Mesothelial cell of epicardium (in vitro differentiated cells): Measurements from ENCODE around the gene C16orf86. TPM values are rescaled to one million over a fixed set of nuclear protein-coding genes. Genes with fewer than 3 reads are reported as not detected.
"Not testable (repeated sequence)": the region's sequence is repeated elsewhere in the genome, so short reads cannot be mapped to it uniquely, and the experiment has no call there.

ENCODE experiments used
- DNase-seq, 2 experiments: peaks; one replicate each; pipeline ENCODE4 v3.0.0; 2021; ENCODE audit warnings: low spot score in 2 of 2; ENCODE audit not compliant: unreplicated experiment in 2 of 2
- H3K27ac Mint-ChIP-seq: 2 replicates; pipeline ENCODE4 v1.8.0; 2021; ENCODE audit warnings: mixed read lengths
- H3K27me3 Mint-ChIP-seq: 2 replicates; pipeline ENCODE4 v1.8.0; 2021; ENCODE audit warnings: low read depth, mixed read lengths
- H3K36me3 Mint-ChIP-seq: 2 replicates; pipeline ENCODE4 v1.8.0; 2021; ENCODE audit warnings: mixed read lengths
- H3K4me1 Mint-ChIP-seq: 2 replicates; pipeline ENCODE4 v1.8.0; 2021; ENCODE audit warnings: mixed read lengths
- H3K4me3 Mint-ChIP-seq: 2 replicates; pipeline ENCODE4 v1.8.0; 2021; ENCODE audit warnings: mild to moderate bottlenecking, moderate library complexity, mixed read lengths
- H3K9me3 Mint-ChIP-seq: 2 replicates; pipeline ENCODE4 v1.8.0; 2021; ENCODE audit warnings: mixed read lengths
- CTCF ChIP-seq: fragments of 200-600 bp; sonication (generic); IDR thresholded peaks from one replicate; pipeline ENCODE4 v1.5.0; 2021; ENCODE audit warnings: antibody characterized with exemption; ENCODE audit not compliant: unreplicated experiment
- total RNA-seq: library from RNA; stranded (reverse); gene quantifications from 3 replicates; pipeline ENCODE4 v1.2.1, GENCODE V29; 2021

Gene C16orf86
- total RNA-seq, 1 donor from 2014 or later: 1.8 TPM

- Mint-ChIP-seq H3K4me1 (peaks cover 3% of the 10 kb centered on the region), H3K27ac (no peak overlapping the region), H3K27me3 (no peaks in the 10 kb centered on the region), H3K9me3 (no peaks in the 10 kb centered on the region), H3K36me3 (peaks cover 21% of the 10 kb centered on the region), H3K4me3 (no peak overlapping the region)
- DNase-seq: no peak
- TF ChIP-seq CTCF: no peak
Observed at GRCh38 chr16:67679935-67680897, 13.6 kb downstream of the C16orf86 start.

- DNase-seq: no peak
- Mint-ChIP-seq H3K27ac (no peak overlapping the region), H3K9me3 (no peaks in the 10 kb centered on the region), H3K4me1 (no peaks in the 10 kb centered on the region), H3K27me3 (no peaks in the 10 kb centered on the region), H3K4me3 (no peak overlapping the region), H3K36me3 (peaks cover 20% of the 10 kb centered on the region)
- no peak for TF ChIP-seq CTCF
Observed at GRCh38 chr16:67683767-67684166, 17.2 kb downstream of the C16orf86 start.

- H3K27ac Mint-ChIP-seq: no peak overlapping the region
- H3K4me1 Mint-ChIP-seq: no peaks in the 10 kb centered on the region
- H3K36me3 Mint-ChIP-seq: peaks cover 25% of the 10 kb centered on the region
- TF ChIP-seq CTCF: no peak
- H3K4me3 Mint-ChIP-seq: no peak overlapping the region
- DNase-seq: no peak
- no peaks in the 10 kb centered on the region for H3K9me3 Mint-ChIP-seq
- no peaks in the 10 kb centered on the region for H3K27me3 Mint-ChIP-seq
Observed at GRCh38 chr16:67685388-67686112, 18.9 kb downstream of the C16orf86 start.

- H3K9me3 Mint-ChIP-seq, H3K36me3 Mint-ChIP-seq, DNase-seq, H3K4me3 Mint-ChIP-seq, H3K27me3 Mint-ChIP-seq, H3K27ac Mint-ChIP-seq, H3K4me1 Mint-ChIP-seq: not testable (repeated sequence)
Observed at GRCh38 chr16:67693517-67694285, 27.1 kb downstream of the C16orf86 start.

GRCh38 chr16:67694611-67695010, 28.0 kb downstream of the C16orf86 start:
- H3K4me1 Mint-ChIP-seq: no peaks in the 10 kb centered on the region
- peaks cover 8% of the 10 kb centered on the region for H3K36me3 Mint-ChIP-seq
- TF ChIP-seq CTCF: no peak
- H3K27ac Mint-ChIP-seq: no peak overlapping the region
- H3K4me3 Mint-ChIP-seq: no peak overlapping the region
- H3K27me3 Mint-ChIP-seq: no peaks in the 10 kb centered on the region
- no peak for DNase-seq
- H3K9me3 Mint-ChIP-seq: peaks cover 4% of the 10 kb centered on the region
